Hepatocyte (in vitro differentiated cells): ENCODE measurements around the gene CLK4. TPM values are rescaled to one million over a fixed set of nuclear protein-coding genes. Genes with fewer than 3 reads are reported as not detected.

ENCODE experiments used
- DNase-seq: peaks from one replicate; pipeline ENCODE4 v3.0.0-alpha.2; 2016; ENCODE audit warnings: low spot score
- H2AFZ ChIP-seq: fragments of 200-600 bp; sonication (generic); 2 replicates; pipeline ENCODE4 v1.6.0; 2016; ENCODE audit warnings: antibody characterized with exemption, mild to moderate bottlenecking
- H3K27ac ChIP-seq: fragments of 200-600 bp; sonication (generic); 2 replicates; pipeline ENCODE4 v1.5.1; 2016; ENCODE audit warnings: mild to moderate bottlenecking
- H3K27me3 ChIP-seq: fragments of 200-600 bp; sonication (generic); 2 replicates; pipeline ENCODE4 v1.6.1; 2016
- H3K36me3 ChIP-seq: fragments of 200-600 bp; sonication (generic); replicated peaks from 2 replicates; pipeline ENCODE4 v1.5.1; 2016; ENCODE audit warnings: low read depth; ENCODE audit not compliant: insufficient read depth
- H3K4me1 ChIP-seq: fragments of 200-600 bp; sonication (generic); 2 replicates; pipeline ENCODE4 v1.5.1; 2016; ENCODE audit warnings: mild to moderate bottlenecking, moderate library complexity; ENCODE audit not compliant: insufficient read depth
- H3K4me2 ChIP-seq: fragments of 200-600 bp; sonication (generic); 2 replicates; pipeline ENCODE4 v1.6.0; 2016
- H3K4me3 ChIP-seq: fragments of 200-600 bp; sonication (generic); 2 replicates; pipeline ENCODE4 v1.5.1; 2016; ENCODE audit warnings: mild to moderate bottlenecking
- H3K79me2 ChIP-seq: fragments of 200-600 bp; sonication (generic); 2 replicates; pipeline ENCODE4 v1.6.0; 2017; ENCODE audit warnings: mild to moderate bottlenecking
- H3K9me2 ChIP-seq: fragments of 200-600 bp; sonication (generic); replicated peaks from 2 replicates; pipeline ENCODE4 v1.6.0; 2017; ENCODE audit warnings: mild to moderate bottlenecking; ENCODE audit not compliant: insufficient read depth
- H3K9me3 ChIP-seq: fragments of 200-600 bp; sonication (generic); 2 replicates; pipeline ENCODE4 v1.5.1; 2016; ENCODE audit warnings: low read depth, mild to moderate bottlenecking
- H4K20me1 ChIP-seq: fragments of 200-600 bp; sonication (generic); 2 replicates; pipeline ENCODE4 v1.6.0; 2016; ENCODE audit warnings: mild to moderate bottlenecking; ENCODE audit not compliant: insufficient read depth, poor library complexity, severe bottlenecking
- EZH2 ChIP-seq: fragments of 200-600 bp; sonication (generic); IDR thresholded peaks from 2 replicates; pipeline ENCODE4 v1.6.1; 2016; ENCODE audit warnings: antibody characterized with exemption, mild to moderate bottlenecking, borderline replicate concordance
- EZH2phosphoT487 ChIP-seq: fragments of 200-600 bp; sonication (generic); IDR thresholded peaks from one replicate; pipeline ENCODE4 v1.6.1; 2018; ENCODE audit warnings: antibody characterized with exemption, mild to moderate bottlenecking, low read depth, moderate library complexity; ENCODE audit not compliant: unreplicated experiment, severe bottlenecking
- WGBS: methylation state at CpG from one replicate; pipeline ENCODE4 v1.1.6; 2016; ENCODE audit warnings: low lambda C conversion rate; ENCODE audit errors: missing lambda C conversion rate; 5-methylcytosine and 5-hydroxymethylcytosine counted together
- polyA plus RNA-seq: library from polyadenylated mRNA; unstranded; fragments of >200 nt; fragmentation: Nextera tagmentation; extraction: Ambion mirVana; gene quantifications from 2 replicates; pipeline ENCODE4 v1.2.1, GENCODE V29; 2016
- total RNA-seq: library from RNA; depleted of rRNA; stranded (reverse); fragments of >200 nt; gene quantifications from 2 replicates; pipeline ENCODE4 v1.2.3, GENCODE V29; 2014
- TF ChIP-seq, protein P1 (sequence below): fragments of 200-600 bp; sonication (generic); IDR thresholded peaks from 2 replicates; pipeline ENCODE4 v1.5.1; 2016; ENCODE audit warnings: antibody characterized with exemption, mild to moderate bottlenecking; ENCODE audit not compliant: poor library complexity

Gene CLK4
- total and polyA plus RNA-seq, 2 experiments from 2014 or later: 17.9 to 28.4 TPM

DNA sequence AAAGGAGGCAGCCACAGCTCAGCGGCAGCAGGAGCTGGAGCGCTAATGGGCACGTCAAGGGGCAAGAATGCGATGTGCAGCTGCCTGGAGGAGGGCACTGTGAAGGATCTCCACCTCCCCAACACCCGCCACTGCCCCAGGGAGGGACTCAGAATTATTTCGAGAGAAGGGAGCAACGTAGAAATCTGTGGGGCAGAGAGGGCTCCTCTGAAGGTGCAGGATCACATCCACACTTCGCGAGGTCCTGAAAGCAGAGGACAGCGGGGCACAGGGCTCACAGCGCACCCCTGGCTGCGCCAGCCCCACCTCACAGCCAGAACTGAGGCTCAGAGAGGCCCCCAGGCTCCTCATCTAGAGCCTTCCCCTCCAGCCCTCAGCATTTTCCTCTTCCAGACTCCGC lies 44.6 kb downstream of the CLK4 start:
- no peaks in the 10 kb centered on the region for H3K9me2 ChIP-seq
- H3K36me3 ChIP-seq: no peaks in the 10 kb centered on the region
- no peaks in the 10 kb centered on the region for H3K4me1 ChIP-seq
- no peaks in the 10 kb centered on the region for H4K20me1 ChIP-seq
- no peak for DNase-seq
- peaks cover 12% of the 10 kb centered on the region for H3K27me3 ChIP-seq
- no peak overlapping the region for H3K4me2 ChIP-seq
- no peak overlapping the region for H3K27ac ChIP-seq
- H2AFZ ChIP-seq: no peak overlapping the region
- TF ChIP-seq, protein P1, sequence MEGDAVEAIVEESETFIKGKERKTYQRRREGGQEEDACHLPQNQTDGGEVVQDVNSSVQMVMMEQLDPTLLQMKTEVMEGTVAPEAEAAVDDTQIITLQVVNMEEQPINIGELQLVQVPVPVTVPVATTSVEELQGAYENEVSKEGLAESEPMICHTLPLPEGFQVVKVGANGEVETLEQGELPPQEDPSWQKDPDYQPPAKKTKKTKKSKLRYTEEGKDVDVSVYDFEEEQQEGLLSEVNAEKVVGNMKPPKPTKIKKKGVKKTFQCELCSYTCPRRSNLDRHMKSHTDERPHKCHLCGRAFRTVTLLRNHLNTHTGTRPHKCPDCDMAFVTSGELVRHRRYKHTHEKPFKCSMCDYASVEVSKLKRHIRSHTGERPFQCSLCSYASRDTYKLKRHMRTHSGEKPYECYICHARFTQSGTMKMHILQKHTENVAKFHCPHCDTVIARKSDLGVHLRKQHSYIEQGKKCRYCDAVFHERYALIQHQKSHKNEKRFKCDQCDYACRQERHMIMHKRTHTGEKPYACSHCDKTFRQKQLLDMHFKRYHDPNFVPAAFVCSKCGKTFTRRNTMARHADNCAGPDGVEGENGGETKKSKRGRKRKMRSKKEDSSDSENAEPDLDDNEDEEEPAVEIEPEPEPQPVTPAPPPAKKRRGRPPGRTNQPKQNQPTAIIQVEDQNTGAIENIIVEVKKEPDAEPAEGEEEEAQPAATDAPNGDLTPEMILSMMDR: no peak
- TF ChIP-seq EZH2 (no peak), EZH2phosphoT487 (no peak)
- WGBS: 96% methylated on average over 13 of the region's 13 CpGs
- H3K4me3 ChIP-seq: no peak overlapping the region
- H3K9me3 ChIP-seq: no peaks in the 10 kb centered on the region
- H3K79me2 ChIP-seq: no peaks in the 10 kb centered on the region

DNA sequence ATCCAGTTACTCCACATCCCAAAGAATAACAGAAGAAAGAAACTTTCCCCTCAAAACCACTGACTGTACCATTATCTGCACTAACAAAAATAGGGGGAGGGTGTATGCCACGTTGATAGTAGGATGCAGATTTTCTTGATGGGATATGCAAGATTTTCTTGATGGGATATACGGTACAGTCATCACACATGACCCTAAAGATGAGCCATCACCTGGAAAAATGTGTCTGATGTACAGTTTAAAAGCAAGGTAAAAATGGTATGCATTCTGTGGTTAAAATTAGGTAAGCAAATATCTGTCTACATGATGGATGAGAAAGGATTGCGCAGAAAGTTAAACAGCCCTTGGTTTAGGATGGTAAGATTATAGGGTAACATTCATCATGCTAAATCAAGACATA lies 45.2 kb downstream of the CLK4 start:
- no peaks in the 10 kb centered on the region for H3K36me3 ChIP-seq
- no peaks in the 10 kb centered on the region for H4K20me1 ChIP-seq
- no peak overlapping the region for H3K4me3 ChIP-seq
- TF ChIP-seq EZH2phosphoT487 (no peak), EZH2 (no peak)
- TF ChIP-seq, protein P1: no peak
- no peaks in the 10 kb centered on the region for H3K9me3 ChIP-seq
- peaks cover 11% of the 10 kb centered on the region for H3K27me3 ChIP-seq
- DNase-seq: no peak
- no peaks in the 10 kb centered on the region for H3K79me2 ChIP-seq
- WGBS: 83% methylated on average over 3 of the region's 3 CpGs
- peaks cover 3% of the 10 kb centered on the region for H3K4me1 ChIP-seq
- H3K4me2 ChIP-seq: no peak overlapping the region
- H3K27ac ChIP-seq: no peak overlapping the region
- no peaks in the 10 kb centered on the region for H3K9me2 ChIP-seq
- H2AFZ ChIP-seq: no peak overlapping the region

DNA sequence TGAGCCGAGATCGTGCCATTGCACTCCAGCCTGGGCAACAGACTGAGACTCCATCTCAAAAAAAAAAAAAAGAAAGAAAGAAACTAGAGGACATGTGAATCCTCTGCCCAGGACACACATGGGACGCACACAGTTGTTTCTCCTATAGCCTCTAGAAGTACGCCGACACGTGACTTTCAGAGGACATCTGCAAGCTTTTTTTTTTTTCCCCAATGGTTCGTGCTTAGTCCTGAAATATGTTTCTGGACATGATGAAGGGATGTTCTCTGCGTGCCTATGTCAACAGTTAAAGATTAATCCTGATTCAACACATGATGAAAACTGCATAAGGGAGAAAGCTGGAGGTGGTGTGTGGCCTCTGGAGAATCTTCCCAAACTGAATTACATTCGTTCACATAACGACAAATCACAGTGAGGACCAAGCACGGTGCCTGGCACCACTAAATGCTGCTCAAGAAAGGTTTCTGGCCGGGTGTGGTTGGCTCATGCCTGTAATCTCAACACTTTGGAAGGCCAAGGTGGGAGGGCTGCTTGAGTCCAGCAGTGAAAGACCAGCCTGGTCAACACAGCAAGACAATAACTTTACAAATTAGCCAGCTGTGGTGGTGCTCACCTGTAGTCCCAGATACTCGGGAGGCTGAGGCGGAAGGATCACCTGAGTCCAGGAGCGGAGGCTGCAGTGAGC lies 46.4 kb downstream of the CLK4 start:
- 89% methylated on average over 15 of the region's 15 CpGs for WGBS
- H3K4me1 ChIP-seq: peaks cover 6% of the 10 kb centered on the region
- H3K4me2 ChIP-seq: no peak overlapping the region
- no peak overlapping the region for H3K27ac ChIP-seq
- H3K9me2 ChIP-seq: no peaks in the 10 kb centered on the region
- no peak for DNase-seq
- no peaks in the 10 kb centered on the region for H4K20me1 ChIP-seq
- no peaks in the 10 kb centered on the region for H3K79me2 ChIP-seq
- no peaks in the 10 kb centered on the region for H3K36me3 ChIP-seq
- TF ChIP-seq EZH2phosphoT487 (no peak), EZH2 (no peak)
- TF ChIP-seq, protein P1: no peak
- peaks cover 20% of the 10 kb centered on the region for H3K27me3 ChIP-seq
- H3K4me3 ChIP-seq: no peak overlapping the region
- H2AFZ ChIP-seq: no peak overlapping the region
- H3K9me3 ChIP-seq: no peaks in the 10 kb centered on the region
